IMR-90 (cell line): ENCODE measurements around the gene PUM2. TPM values are rescaled to one million over a fixed set of nuclear protein-coding genes. Genes with fewer than 3 reads are reported as not detected.

ENCODE experiments used
- ATAC-seq: fragments of 200-7000 bp; cut with Tn5 transposase; 2 replicates; pipeline ENCODE4 v1.9.1; 2020; ENCODE audit warnings: low read depth, mild to moderate bottlenecking, moderate library complexity
- BruUV-seq: library from RNA; stranded (reverse); fragments of 400-500 nt; replicated peaks from 2 replicates; lab custom pipeline; 2021; lab: Mats Ljungman, UMichigan
- CTCF ChIA-PET: fragments of 300-600 bp; formaldehyde crosslinking; extraction: SDS; loops from one replicate; lab custom pipeline; 2021; ENCODE audit warnings: antibody characterized with exemption; lab: Yijun Ruan, JAX
- POLR2A ChIA-PET: fragments of 300-600 bp; sonication (Branson Sonifier 250); formaldehyde crosslinking; loops from one replicate; lab custom pipeline; 2022; ENCODE audit warnings: antibody characterized with exemption; ENCODE audit not compliant: unreplicated experiment; lab: Charles Lee
- DNase-seq: peaks from one replicate; pipeline ENCODE4 v3.0.0; 2013
- H2AFZ ChIP-seq: replicated peaks from 2 replicates; pipeline ENCODE3; 2013; ENCODE audit warnings: low read length, mild to moderate bottlenecking; ENCODE audit not compliant: poor library complexity
- H2AK5ac ChIP-seq: 2 replicates; pipeline ENCODE4 v1.6.1; 2013; ENCODE audit warnings: low read depth, low read length, inconsistent platforms
- H2AK9ac ChIP-seq: replicated peaks from 2 replicates; pipeline ENCODE3; 2013; ENCODE audit warnings: mild to moderate bottlenecking, low read depth, low read length, moderate library complexity; ENCODE audit not compliant: poor library complexity
- H2BK120ac ChIP-seq: 2 replicates; pipeline ENCODE4 v1.6.1; 2013; ENCODE audit warnings: low read depth, low read length, inconsistent platforms
- H2BK15ac ChIP-seq: 3 replicates; pipeline ENCODE4 v1.6.1; 2013; ENCODE audit warnings: low read depth, low read length, inconsistent platforms
- H2BK20ac ChIP-seq: 2 replicates; pipeline ENCODE4 v1.6.1; 2013; ENCODE audit warnings: low read depth, mild to moderate bottlenecking, inconsistent platforms, low read length, moderate library complexity
- H2BK5ac ChIP-seq: 2 replicates; pipeline ENCODE4 v1.6.1; 2013; ENCODE audit warnings: mild to moderate bottlenecking, low read depth, low read length, inconsistent platforms; ENCODE audit not compliant: poor library complexity, severe bottlenecking
- H3K14ac ChIP-seq: replicated peaks from 2 replicates; pipeline ENCODE4 v1.6.1; 2013; ENCODE audit warnings: low read depth, low read length, inconsistent platforms
- H3K18ac ChIP-seq: 2 replicates; pipeline ENCODE4 v1.6.1; 2013; ENCODE audit warnings: low read depth, low read length, control low read depth
- H3K23ac ChIP-seq: 2 replicates; pipeline ENCODE4 v1.6.1; 2013; ENCODE audit warnings: low read depth, low read length, inconsistent platforms
- H3K27ac ChIP-seq: 2 replicates; pipeline ENCODE4 v1.5.1; 2013; ENCODE audit warnings: mild to moderate bottlenecking, control low read depth, low read length; ENCODE audit not compliant: insufficient read depth
- H3K27me3 ChIP-seq: 2 replicates; pipeline ENCODE4 v1.6.1; 2013; ENCODE audit warnings: low read length; ENCODE audit not compliant: control insufficient read depth, insufficient read depth
- H3K36me3 ChIP-seq: 2 replicates; pipeline ENCODE4 v1.6.1; 2013; ENCODE audit warnings: low read length, mixed read lengths; ENCODE audit not compliant: control insufficient read depth, insufficient read depth
- H3K4ac ChIP-seq: 2 replicates; pipeline ENCODE4 v1.6.1; 2013; ENCODE audit warnings: low read depth, low read length, inconsistent platforms
- H3K4me1 ChIP-seq: 2 replicates; pipeline ENCODE4 v1.6.1; 2013; ENCODE audit warnings: low read length, mixed read lengths; ENCODE audit not compliant: control insufficient read depth, insufficient read depth
- H3K4me2 ChIP-seq: 2 replicates; pipeline ENCODE4 v1.6.1; 2013; ENCODE audit warnings: low read depth, mild to moderate bottlenecking, control low read depth, low read length, moderate library complexity
- H3K4me3 ChIP-seq: 2 replicates; pipeline ENCODE4 v1.5.1; 2013; ENCODE audit warnings: low read depth, mild to moderate bottlenecking, control low read depth, low read length, moderate library complexity; ENCODE audit not compliant: insufficient read depth
- H3K56ac ChIP-seq: 2 replicates; pipeline ENCODE4 v1.6.1; 2013; ENCODE audit warnings: low read length, inconsistent platforms; ENCODE audit not compliant: insufficient read depth; ENCODE audit errors: extremely low read depth
- H3K79me1 ChIP-seq, 2 experiments: 2 replicates each; pipeline ENCODE4 v1.6.1; 2013; ENCODE audit warnings: low read length in 2 of 2, inconsistent platforms in 1 of 2, low read depth in 1 of 2
- H3K9ac ChIP-seq: 2 replicates; pipeline ENCODE4 v1.6.1; 2013; ENCODE audit warnings: low read depth, low read length, control low read depth
- H3K9me1 ChIP-seq: 2 replicates; pipeline ENCODE4 v1.6.1; 2013; ENCODE audit warnings: low read length, inconsistent platforms; ENCODE audit not compliant: insufficient read depth
- H3K9me3 ChIP-seq: 2 replicates; pipeline ENCODE4 v1.6.1; 2013; ENCODE audit warnings: low read length; ENCODE audit not compliant: control insufficient read depth, insufficient read depth
- H4K20me1 ChIP-seq: 2 replicates; pipeline ENCODE4 v1.6.1; 2013; ENCODE audit warnings: low read length, inconsistent platforms; ENCODE audit not compliant: insufficient read depth
- H4K5ac ChIP-seq: 2 replicates; pipeline ENCODE4 v1.6.1; 2013; ENCODE audit warnings: mild to moderate bottlenecking, low read depth, low read length, control low read depth
- H4K8ac ChIP-seq, 2 experiments: 2 replicates each; pipeline ENCODE4 v1.6.1; 2013; ENCODE audit warnings: low read depth in 2 of 2, low read length in 2 of 2, control low read depth in 1 of 2, inconsistent platforms in 1 of 2
- H4K91ac ChIP-seq: 2 replicates; pipeline ENCODE4 v1.6.1; 2013; ENCODE audit warnings: low read depth, low read length, inconsistent platforms; ENCODE audit not compliant: insufficient read depth
- BHLHE40 ChIP-seq: fragments of 150-350 bp; IDR thresholded peaks from 2 replicates; pipeline ENCODE4 v1.6.1; 2016; ENCODE audit warnings: mild to moderate bottlenecking, low read depth, low read length
- CEBPB ChIP-seq: IDR thresholded peaks from 2 replicates; pipeline ENCODE4 v1.6.1; 2012; ENCODE audit warnings: low read depth, low read length, improper control_type of control experiment
- CHD1 ChIP-seq: IDR thresholded peaks from 2 replicates; pipeline ENCODE4 v1.6.1; 2012; ENCODE audit warnings: low read depth, low read length, improper control_type of control experiment
- ELK1 ChIP-seq: fragments of 150-350 bp; IDR thresholded peaks from 2 replicates; pipeline ENCODE4 v1.6.1; 2016; ENCODE audit warnings: low read depth, mild to moderate bottlenecking, low read length, moderate library complexity, borderline replicate concordance
- FOS ChIP-seq: fragments of 150-350 bp; IDR thresholded peaks from 2 replicates; pipeline ENCODE4 v1.6.1; 2016; ENCODE audit warnings: low read depth, low read length
- MAFK ChIP-seq: IDR thresholded peaks from 2 replicates; pipeline ENCODE4 v1.6.1; 2012; ENCODE audit warnings: low read depth, low read length, improper control_type of control experiment
- MAZ ChIP-seq: IDR thresholded peaks from 2 replicates; pipeline ENCODE4 v1.6.1; 2012; ENCODE audit warnings: low read depth, mild to moderate bottlenecking, low read length, improper control_type of control experiment, moderate library complexity, borderline replicate concordance
- MXI1 ChIP-seq: IDR thresholded peaks from 2 replicates; pipeline ENCODE4 v1.6.1; 2012; ENCODE audit warnings: low read depth, mild to moderate bottlenecking, low read length, moderate library complexity, borderline replicate concordance
- NFE2L2 ChIP-seq: fragments of 150-350 bp; IDR thresholded peaks from 2 replicates; pipeline ENCODE4 v1.6.1; 2016; ENCODE audit warnings: low read depth, mild to moderate bottlenecking, low read length
- POLR2A ChIP-seq: IDR thresholded peaks from 2 replicates; pipeline ENCODE4 v1.6.1; 2012; ENCODE audit warnings: mild to moderate bottlenecking, low read depth, low read length
- RAD21 ChIP-seq: IDR thresholded peaks from 2 replicates; pipeline ENCODE4 v1.6.1; 2012; ENCODE audit warnings: low read length, improper control_type of control experiment
- RCOR1 ChIP-seq: IDR thresholded peaks from 2 replicates; pipeline ENCODE4 v1.6.1; 2012; ENCODE audit warnings: mild to moderate bottlenecking, low read length, improper control_type of control experiment; ENCODE audit not compliant: insufficient replicate concordance
- RFX5 ChIP-seq: IDR thresholded peaks from 2 replicates; pipeline ENCODE4 v1.8.0; 2012; ENCODE audit warnings: low read depth, mild to moderate bottlenecking, low read length, moderate library complexity
- SMC3 ChIP-seq: fragments of 150-350 bp; IDR thresholded peaks from 2 replicates; pipeline ENCODE4 v1.6.1; 2016; ENCODE audit warnings: low read depth, mild to moderate bottlenecking, antibody characterized with exemption, low read length, moderate library complexity
- USF2 ChIP-seq: fragments of 150-350 bp; IDR thresholded peaks from 2 replicates; pipeline ENCODE4 v1.6.1; 2017; ENCODE audit warnings: mild to moderate bottlenecking, antibody characterized with exemption, low read length, low read depth
- WGBS, 2 experiments: methylation state at CpG; one replicate each; pipeline versions ENCODE4 v1.1.5 to v1.1.7; 2013; ENCODE audit warnings: missing lambda C conversion rate in 2 of 2; ENCODE audit not compliant: insufficient read length in 1 of 2; ENCODE audit errors: extremely low coverage in 2 of 2; 5-methylcytosine and 5-hydroxymethylcytosine counted together
- dilution Hi-C: fragments of 300-500 bp; cut with HindIII; formaldehyde crosslinking; loops from one replicate; pipeline ENCODE4 v1.14.3; 2018; ENCODE audit warnings: low sequenced_read_pairs; ENCODE audit not compliant: unreplicated experiment
- in situ Hi-C: fragments of 300-500 bp; cut with MboI; formaldehyde crosslinking; loops from 3 replicates; pipeline ENCODE4 v1.14.3; 2019; ENCODE audit warnings: low sequenced_read_pairs, inconsistent platforms, mixed read lengths
- intact Hi-C: fragments of 100-400 bp; cut with micrococcal nuclease; formaldehyde crosslinking; loops from 2 replicates; pipeline ENCODE4 v1.10.0; 2022
- polyA plus RNA-seq, 3 experiments: library from polyadenylated mRNA; depleted of rRNA; stranded (reverse); fragments of >200 nt; gene quantifications; 2 replicates each; pipeline ENCODE4 v1.2.3, GENCODE V29; 2012; ENCODE audit warnings: low replicate concordance in 1 of 3
- total RNA-seq: library from RNA; depleted of rRNA; stranded (reverse); fragments of >200 nt; gene quantifications from 2 replicates; pipeline ENCODE4 v1.2.3, GENCODE V29; 2012

PUM2 gene
- total and polyA plus RNA-seq, 2 of the 4 experiments (the other 2 are of a cell fraction): 18.8 to 38.4 TPM

- POLR2A ChIA-PET: no interaction called here
- no peak overlapping the region for H2BK120ac ChIP-seq
- no peak for TF ChIP-seq SMC3
- no peak for TF ChIP-seq RFX5
- TF ChIP-seq CEBPB: no peak
- TF ChIP-seq RAD21: no peak
- no peak for TF ChIP-seq POLR2A
- no peak for TF ChIP-seq NFE2L2
- TF ChIP-seq MXI1: no peak
- no peak for TF ChIP-seq MAFK
- TF ChIP-seq CHD1: no peak
- TF ChIP-seq MAZ: no peak
- no peak for TF ChIP-seq USF2
- TF ChIP-seq RCOR1: no peak
- no peak for TF ChIP-seq BHLHE40
- no peak for TF ChIP-seq ELK1
- TF ChIP-seq FOS: no peak
Measured at GRCh38 chr2:20200697-20201555, 149.7 kb downstream of the PUM2 start.

More at GRCh38 chr2:20200697-20201555, 149.7 kb downstream of the PUM2 start:
- no peak overlapping the region for H3K14ac ChIP-seq
- no peak overlapping the region for H3K56ac ChIP-seq
- no peak overlapping the region for H3K4me2 ChIP-seq
- peaks cover 4% of the 10 kb centered on the region for H3K36me3 ChIP-seq
- in situ Hi-C loops: no loop called here
- no peak overlapping the region for H3K4me3 ChIP-seq
- H3K27ac ChIP-seq: no peak overlapping the region
- no peak overlapping the region for H2AFZ ChIP-seq
- no peaks in the 10 kb centered on the region; the same call in 1 of the 2 replicates for H3K27me3 ChIP-seq
- no peaks in the 10 kb centered on the region for H3K4me1 ChIP-seq
- no peak overlapping the region for H3K18ac ChIP-seq
- CTCF ChIA-PET: no interaction called here
- H2AK5ac ChIP-seq: no peak overlapping the region
- no peaks in the 10 kb centered on the region for H3K79me1 ChIP-seq
- no peak overlapping the region for H3K9ac ChIP-seq
- H2AK9ac ChIP-seq: no peak overlapping the region
- H4K8ac ChIP-seq: no peak overlapping the region
- H4K91ac ChIP-seq: no peak overlapping the region
- H3K9me3 ChIP-seq: no peaks in the 10 kb centered on the region
- H2BK15ac ChIP-seq: no peak overlapping the region
- intact Hi-C loops: no loop called here
- no peak overlapping the region for H3K23ac ChIP-seq
- H2BK5ac ChIP-seq: no peak overlapping the region
- WGBS, 2 experiments: 92% methylated on average over 19 of the region's 26 CpGs; no CpG with 5 or more reads in 1 of the 2 experiments
- dilution Hi-C loops: no loop called here
- no peak overlapping the region for H2BK20ac ChIP-seq
- no peak overlapping the region for H4K5ac ChIP-seq
- 0 out of 2 replicates have a peak, but pooled peaks cover 3% of the 10 kb centered on the region for H3K9me1 ChIP-seq
- H3K4ac ChIP-seq: no peak overlapping the region
- no peak for ATAC-seq
- no peak for DNase-seq
- no TSS peak for BruUV-seq
- no peaks in the 10 kb centered on the region; the same call in 1 of the 2 replicates for H4K20me1 ChIP-seq
